CD1c-positive myeloid dendritic cell (primary cell): ENCODE measurements around the gene ST3GAL3.
A peak's percentile ranks its signal among the peaks of the same experiment; 100 is the strongest.

Source experiments
- DNase-seq: peaks from one replicate; pipeline ENCODE4 v3.0.0-alpha.2; 2016; ENCODE audit errors: extremely low spot score

ST3GAL3 gene

DNA sequence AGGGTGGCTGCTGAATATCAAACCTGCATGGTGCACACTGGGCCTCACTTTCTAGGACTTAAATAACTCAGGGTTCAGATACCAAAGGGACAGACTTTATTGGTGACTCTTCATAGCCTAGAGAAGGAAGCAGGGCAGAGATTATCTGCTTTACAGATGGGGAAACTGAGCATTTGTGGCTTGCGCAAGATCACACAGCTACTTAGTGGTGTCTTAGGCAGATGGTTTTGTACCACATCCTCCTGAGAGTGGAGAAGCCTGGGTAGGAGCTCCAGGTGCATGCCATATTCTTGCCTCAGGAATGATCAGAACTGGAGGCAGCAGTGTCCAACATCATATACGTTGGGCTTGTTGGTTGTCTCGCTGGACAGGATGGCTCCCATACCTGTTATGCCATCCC is 255.7 kb downstream of the ST3GAL3 start:
- DNase-seq, result no peak

- no peak for DNase-seq
Observed at GRCh38 chr1:43963890-43964289, 256.6 kb downstream of the ST3GAL3 start.

GRCh38 chr1:43965316-43965715 is 258.0 kb downstream of the ST3GAL3 start:
- DNase-seq, result no peak

GRCh38 chr1:43968348-43968948 is 261.1 kb downstream of the ST3GAL3 start:
- no peak for DNase-seq

DNA sequence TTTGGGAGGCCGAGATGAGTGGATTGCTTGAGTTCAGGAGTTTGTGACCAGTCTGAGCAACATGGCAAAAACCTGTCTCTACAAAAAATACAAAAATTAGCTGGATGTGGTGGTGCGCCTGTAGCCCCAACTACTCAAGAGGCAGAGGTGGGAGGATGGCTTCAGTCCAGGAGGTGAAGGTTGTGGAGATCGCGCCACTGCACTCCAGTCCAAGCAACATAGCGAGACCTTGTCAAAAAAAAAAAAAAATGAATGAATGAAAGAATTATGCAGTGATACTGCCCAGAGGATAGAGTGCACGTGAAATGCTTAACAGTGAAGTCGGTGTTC is 262.0 kb downstream of the ST3GAL3 start:
- no peak for DNase-seq

DNA sequence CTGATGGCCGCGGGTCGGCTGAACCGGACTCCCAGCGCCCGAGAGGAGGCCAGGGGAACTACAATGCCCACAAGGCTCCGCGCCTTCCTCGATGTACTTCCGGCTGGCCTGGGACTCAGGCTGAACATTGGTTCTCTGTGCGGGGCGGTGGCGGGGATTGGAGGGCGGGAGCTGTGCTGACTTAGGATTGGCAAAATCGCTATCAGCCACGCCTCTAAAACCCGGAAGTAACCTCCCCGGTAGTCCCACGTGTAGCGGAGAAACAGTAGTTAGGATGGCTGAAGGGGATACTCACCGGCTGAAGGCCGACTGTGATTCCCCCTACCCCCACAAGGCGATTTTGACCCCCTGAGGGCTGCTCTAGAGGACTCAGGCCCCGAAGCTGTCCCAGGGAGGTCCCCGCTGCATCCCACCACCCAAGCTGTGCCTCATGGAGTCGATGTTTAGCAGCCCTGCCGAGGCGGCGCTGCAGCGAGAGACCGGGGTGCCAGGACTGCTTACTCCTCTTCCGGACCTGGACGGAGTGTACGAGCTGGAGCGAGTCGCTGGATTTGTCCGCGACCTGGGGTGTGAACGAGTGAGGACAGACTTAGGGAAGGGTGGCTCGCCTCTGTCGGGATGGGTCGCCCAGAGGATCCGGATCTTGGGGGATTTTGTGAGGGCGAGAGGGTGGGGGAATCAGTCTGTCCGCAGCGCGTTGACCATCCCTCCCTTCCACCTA is 262.6 kb downstream of the ST3GAL3 start, which contains the start of gene DPH2:
DPH2 (plus strand) TSS at position 265 of the 721 bp plus-strand sequence; CDS start at position 431, 166 bp downstream.
- peak; percentile 98 for DNase-seq

GRCh38 chr1:43970502-43970901 is 263.2 kb downstream of the ST3GAL3 start:
- no peak for DNase-seq

DNA sequence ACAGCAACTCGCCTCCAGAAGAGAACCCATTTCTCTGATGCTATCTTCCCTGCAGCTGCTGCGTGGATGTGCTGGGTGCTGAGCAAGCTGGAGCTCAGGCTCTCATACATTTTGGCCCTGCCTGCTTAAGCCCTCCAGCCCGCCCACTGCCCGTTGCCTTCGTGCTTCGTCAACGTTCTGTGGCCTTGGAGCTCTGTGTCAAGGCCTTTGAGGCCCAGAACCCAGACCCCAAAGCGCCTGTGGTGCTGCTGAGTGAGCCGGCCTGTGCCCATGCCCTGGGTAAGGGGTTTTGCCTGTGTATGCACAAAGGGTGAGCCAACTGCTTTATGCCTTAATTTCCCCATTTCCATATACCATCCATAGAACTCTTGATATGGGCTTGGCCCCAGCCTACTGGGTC is 263.6 kb downstream of the ST3GAL3 start:
- no peak for DNase-seq

DNA sequence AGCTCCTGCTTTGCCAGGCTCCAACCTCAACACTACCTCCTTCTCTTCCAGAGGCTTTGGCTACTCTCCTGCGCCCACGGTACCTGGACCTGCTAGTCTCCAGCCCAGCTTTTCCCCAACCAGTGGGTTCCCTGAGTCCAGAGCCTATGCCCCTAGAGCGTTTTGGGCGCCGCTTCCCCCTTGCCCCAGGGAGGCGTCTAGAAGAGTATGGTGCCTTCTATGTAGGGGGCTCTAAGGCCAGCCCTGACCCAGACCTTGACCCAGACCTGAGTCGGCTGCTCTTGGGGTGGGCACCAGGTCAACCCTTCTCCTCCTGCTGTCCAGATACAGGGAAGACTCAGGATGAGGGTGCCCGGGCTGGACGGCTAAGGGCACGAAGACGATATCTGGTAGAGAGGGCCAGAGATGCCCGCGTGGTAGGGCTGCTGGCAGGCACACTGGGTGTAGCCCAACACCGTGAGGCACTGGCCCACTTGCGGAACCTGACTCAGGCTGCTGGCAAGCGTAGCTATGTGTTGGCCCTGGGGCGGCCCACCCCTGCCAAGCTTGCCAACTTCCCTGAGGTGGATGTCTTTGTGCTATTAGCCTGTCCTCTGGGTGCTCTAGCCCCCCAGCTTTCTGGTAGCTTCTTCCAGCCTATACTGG is 264.1 kb downstream of the ST3GAL3 start:
- DNase-seq, result no peak

DNA sequence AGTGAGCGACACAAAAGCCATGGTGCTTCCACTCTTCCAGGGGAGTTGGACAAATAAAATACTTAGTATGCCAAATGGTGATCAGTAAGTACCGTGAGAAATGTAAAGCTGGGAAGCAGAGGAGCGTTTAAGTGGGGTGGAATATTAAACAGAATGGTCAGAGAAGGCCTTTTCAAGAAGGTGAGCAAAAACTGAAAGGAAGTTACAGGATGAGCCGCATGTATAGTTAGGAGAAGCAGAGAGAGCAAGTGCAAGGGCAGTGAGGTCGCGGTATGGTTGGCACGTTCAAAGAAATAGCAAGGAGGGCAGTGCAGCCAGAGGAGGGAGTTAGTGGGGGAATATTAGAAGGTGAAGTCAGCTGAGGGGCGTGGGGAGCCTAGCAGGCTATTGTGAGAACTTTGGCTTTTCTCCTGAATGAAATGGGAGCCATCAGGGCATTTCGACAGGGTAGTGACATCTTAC is 266.7 kb downstream of the ST3GAL3 start:
- peak; percentile 15 for DNase-seq

DNA sequence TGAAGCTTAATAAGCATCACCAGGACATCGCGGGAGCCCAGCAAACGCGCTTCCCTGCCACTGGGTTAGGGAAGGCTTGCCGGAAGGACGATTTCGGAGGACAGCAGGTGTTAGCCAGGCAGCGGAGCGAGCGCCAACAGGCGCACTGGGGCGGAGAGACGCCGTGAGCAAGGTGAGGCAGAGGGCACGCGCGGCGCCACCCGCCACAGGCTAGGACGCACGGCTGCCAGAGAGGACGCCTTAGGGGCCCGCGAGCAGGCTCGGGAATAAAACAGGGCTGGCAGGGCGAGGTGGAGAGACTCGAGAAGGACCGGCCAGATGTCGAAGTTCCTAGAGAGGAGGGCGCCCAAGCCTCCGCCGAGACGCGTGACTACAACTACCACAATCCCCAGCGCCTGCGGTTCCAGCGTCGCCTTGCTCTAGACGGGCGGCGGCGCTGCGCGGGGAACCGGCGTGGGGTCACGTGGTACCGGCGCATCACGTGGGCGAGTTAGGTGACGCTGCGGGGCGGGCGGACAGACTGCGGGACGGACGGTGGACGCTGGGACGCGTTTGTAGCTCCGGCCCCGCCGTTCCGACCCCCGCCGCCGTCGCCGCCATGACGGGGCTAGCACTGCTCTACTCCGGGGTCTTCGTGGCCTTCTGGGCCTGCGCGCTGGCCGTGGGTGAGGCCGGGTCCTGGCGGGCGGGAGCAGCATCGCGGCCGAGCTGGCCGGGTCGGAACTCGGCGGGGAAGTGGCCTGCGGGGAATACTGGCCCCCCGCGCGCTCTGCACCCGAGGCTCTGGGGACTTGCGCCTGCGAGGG is 267.3 kb downstream of the ST3GAL3 start, which contains the start of gene ATP6V0B:
ATP6V0B (plus strand) TSS at position 518 of the 806 bp plus-strand sequence; CDS start at position 599, 81 bp downstream.
- peak; percentile 98 for DNase-seq

DNA sequence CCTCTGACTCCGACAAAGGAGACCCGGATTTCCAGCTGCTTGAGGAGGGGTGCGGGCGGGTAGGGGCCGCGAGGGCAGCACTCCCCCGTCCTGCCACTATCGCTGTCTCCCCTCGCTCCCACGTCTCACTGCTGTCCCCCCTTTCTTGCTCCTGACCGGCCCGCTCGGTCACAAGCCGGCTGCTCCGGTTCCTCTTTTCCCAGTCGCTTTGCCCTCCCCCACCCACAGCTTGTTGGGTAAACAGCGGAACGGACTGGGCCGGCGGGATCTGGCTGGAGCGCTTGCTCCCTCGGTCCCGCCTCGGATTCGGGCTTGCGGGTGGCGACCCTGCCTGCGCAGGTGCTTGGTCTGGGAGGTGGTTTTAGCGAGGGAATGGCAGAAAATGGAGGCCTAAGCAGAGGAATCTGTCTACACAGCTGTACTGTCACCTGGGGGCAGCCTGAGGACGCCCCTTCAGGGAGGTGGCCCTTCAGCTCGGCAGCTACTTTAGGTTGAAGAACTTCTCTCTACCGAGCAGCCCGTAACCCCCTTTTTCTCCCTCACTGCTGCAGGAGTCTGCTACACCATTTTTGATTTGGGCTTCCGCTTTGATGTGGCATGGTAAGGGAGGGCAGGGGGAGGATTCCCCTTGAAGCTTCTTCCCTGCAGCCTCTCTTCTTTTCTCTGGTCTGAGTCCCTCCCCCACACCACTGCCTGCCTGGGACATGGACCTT is 268.1 kb downstream of the ST3GAL3 start:
- peak; percentile 90 for DNase-seq

- no peak for DNase-seq
Observed at GRCh38 chr1:43976045-43976444, 268.7 kb downstream of the ST3GAL3 start.

DNA sequence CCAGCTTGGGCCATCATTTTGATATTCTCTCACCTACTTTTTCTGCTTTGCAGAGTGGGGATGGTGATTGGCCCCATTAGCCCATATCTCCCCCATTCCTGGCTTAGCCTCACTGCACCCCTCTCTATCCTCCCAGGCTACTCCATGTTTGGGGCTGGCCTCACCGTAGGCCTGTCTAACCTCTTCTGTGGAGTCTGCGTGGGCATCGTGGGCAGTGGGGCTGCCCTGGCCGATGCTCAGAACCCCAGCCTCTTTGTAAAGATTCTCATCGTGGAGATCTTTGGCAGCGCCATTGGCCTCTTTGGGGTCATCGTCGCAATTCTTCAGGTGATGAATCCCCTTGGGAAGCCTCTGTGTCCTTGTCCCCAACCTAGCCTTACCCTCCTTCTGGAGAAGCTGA is 269.6 kb downstream of the ST3GAL3 start:
- DNase-seq, result no peak

GRCh38 chr1:43977376-43978263 is 270.3 kb downstream of the ST3GAL3 start:
- DNase-seq, result no peak

DNA sequence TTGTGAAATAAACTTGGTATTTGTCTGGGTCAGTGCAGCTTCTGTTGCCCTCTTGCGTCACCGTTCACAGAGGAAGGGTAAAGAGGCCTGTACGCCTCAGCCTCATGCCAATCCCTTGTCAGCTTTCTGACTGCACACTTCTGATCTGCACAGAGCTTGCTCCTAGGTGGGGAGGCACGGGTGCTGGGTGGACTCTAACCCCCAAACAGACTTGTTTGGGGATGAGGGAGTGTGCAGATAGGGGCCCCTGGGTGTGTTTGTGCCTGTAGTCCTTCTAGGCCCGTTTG is 270.9 kb downstream of the ST3GAL3 start:
- no peak for DNase-seq

- DNase-seq, result peak; percentile 43
Observed at GRCh38 chr1:43978551-43979260, 271.4 kb downstream of the ST3GAL3 start, which contains the start of gene B4GALT2. Gene B4GALT2 (plus strand): TSS chr1:43979210. CDS start chr1:43981161, 1,951 bp downstream.

- no peak for DNase-seq
Observed at GRCh38 chr1:43979261-43979527, 271.9 kb downstream of the ST3GAL3 start.

DNA sequence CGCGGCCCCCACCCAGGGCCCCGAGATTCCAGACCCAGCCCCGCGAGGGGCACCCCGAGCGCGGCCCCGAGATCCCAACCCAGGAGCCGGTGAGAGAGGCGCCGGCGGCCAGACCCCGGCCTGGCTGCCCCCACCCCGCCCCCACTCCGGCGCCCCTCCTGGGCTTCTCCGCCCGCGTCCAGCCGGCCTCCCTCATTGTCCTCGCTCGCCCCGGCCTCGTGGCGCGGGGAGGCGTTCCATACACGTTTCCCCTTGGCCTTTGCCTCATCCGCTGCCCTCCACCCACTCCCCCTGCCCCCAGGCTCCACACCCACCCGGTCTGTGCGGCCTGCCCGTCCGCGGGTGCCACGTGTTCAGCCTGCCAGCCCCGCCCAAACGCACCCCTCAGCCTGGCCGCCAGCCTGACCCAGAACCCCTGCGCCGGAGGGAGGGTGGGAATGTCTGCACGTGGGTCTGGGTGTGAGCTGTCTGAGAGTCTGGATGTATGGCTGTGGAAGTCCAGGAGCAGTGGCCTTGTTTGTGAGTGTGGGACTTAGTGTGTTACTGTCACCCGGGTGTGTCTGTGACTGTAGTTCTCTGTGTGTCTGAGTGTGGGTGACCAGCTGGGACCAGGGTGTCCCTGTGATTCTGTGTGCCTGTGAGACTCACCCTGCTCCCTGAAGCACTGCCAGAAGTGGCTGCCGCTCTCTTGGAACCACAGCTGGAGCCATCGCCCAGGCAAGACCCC is 272.4 kb downstream of the ST3GAL3 start:
- peak; percentile 48 for DNase-seq
